MCF 10A (cell line): ENCODE results near the gene SLC47A1. TPM values are rescaled to one million over a fixed set of nuclear protein-coding genes. Genes with fewer than 3 reads are reported as not detected.
"Not testable (repeated sequence)": the region's sequence is repeated elsewhere in the genome, so short reads cannot be mapped to it uniquely, and the experiment has no call there.

Experiments used
- BruUV-seq: library from RNA; stranded (reverse); fragments of 400-500 nt; replicated peaks from 2 replicates; lab custom pipeline; 2021; lab: Mats Ljungman, UMichigan
- CTCF ChIA-PET: fragments of 300-600 bp; sonication (Branson Sonifier 250); formaldehyde crosslinking; extraction: SDS; loops from one replicate; lab custom pipeline; 2021; ENCODE audit warnings: antibody characterized with exemption, inconsistent platforms; lab: Yijun Ruan, JAX
- POLR2A ChIA-PET: fragments of 300-600, 350-650 bp; sonication (Branson Sonifier 250); formaldehyde crosslinking; extraction: SDS; loops from one replicate; lab custom pipeline; 2020; ENCODE audit warnings: antibody characterized with exemption, inconsistent platforms; lab: Yijun Ruan, JAX
- DNase-seq: peaks from one replicate; pipeline ENCODE4 v3.0.0-alpha.2; 2018; ENCODE audit not compliant: unreplicated experiment
- H3K27ac Mint-ChIP-seq: one replicate; pipeline ENCODE4 v1.8.0; 2022; ENCODE audit warnings: mild to moderate bottlenecking, low read depth, mixed read lengths; ENCODE audit not compliant: unreplicated experiment
- H3K27me3 Mint-ChIP-seq: one replicate; pipeline ENCODE4 v1.8.0; 2022; ENCODE audit warnings: mixed read lengths; ENCODE audit not compliant: insufficient read depth, unreplicated experiment
- H3K36me3 Mint-ChIP-seq: one replicate; pipeline ENCODE4 v1.8.0; 2022; ENCODE audit warnings: mild to moderate bottlenecking, moderate library complexity, mixed read lengths; ENCODE audit not compliant: insufficient read depth, unreplicated experiment
- H3K4me1 Mint-ChIP-seq: one replicate; pipeline ENCODE4 v1.8.0; 2022; ENCODE audit warnings: mixed read lengths; ENCODE audit not compliant: insufficient read depth, unreplicated experiment
- H3K4me3 Mint-ChIP-seq: one replicate; pipeline ENCODE4 v1.8.0; 2022; ENCODE audit warnings: mild to moderate bottlenecking, moderate library complexity, mixed read lengths; ENCODE audit not compliant: unreplicated experiment
- H3K9me3 Mint-ChIP-seq: one replicate; pipeline ENCODE4 v1.8.0; 2022; ENCODE audit warnings: mixed read lengths; ENCODE audit not compliant: unreplicated experiment
- intact Hi-C: fragments of 100-400 bp; cut with micrococcal nuclease; formaldehyde crosslinking; loops from 2 replicates; pipeline ENCODE4 v1.14.1; 2022
- total RNA-seq: library from RNA; stranded (reverse); gene quantifications from 2 replicates; pipeline ENCODE4 v1.2.3, GENCODE V29; 2022
- TF ChIP-seq, protein P1 (sequence below): fragments of 200-600 bp; IDR thresholded peaks from one replicate; pipeline ENCODE4 v1.8.0; 2022; ENCODE audit warnings: antibody characterized with exemption, mild to moderate bottlenecking; ENCODE audit not compliant: unreplicated experiment

The SLC47A1 gene
- total RNA-seq, 1 experiment from 2014 or later: 1.1 TPM

DNA sequence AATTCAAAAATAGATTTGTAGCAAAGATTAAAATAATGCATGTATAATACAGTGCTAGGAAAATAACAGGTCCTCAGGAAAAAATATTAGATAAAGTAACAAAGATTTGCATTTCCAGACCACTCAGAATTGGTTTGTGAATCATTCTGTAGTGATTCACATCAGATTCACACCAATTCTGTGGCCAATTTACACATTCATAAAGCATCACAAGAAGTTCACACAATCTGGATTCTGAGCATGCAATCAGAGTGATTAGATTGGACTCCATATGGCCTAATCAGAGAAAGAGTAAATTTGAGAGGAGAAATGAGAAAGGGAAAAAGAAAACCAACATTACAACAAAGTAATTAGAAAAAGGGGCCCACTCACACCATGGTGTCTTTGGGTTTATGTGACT is 36.0 kb upstream of the SLC47A1 start:
- no peaks in the 10 kb centered on the region for H3K4me1 Mint-ChIP-seq
- no peak for DNase-seq
- CTCF ChIA-PET: no interaction called here
- H3K27ac Mint-ChIP-seq: no peak overlapping the region
- TF ChIP-seq, protein P1, sequence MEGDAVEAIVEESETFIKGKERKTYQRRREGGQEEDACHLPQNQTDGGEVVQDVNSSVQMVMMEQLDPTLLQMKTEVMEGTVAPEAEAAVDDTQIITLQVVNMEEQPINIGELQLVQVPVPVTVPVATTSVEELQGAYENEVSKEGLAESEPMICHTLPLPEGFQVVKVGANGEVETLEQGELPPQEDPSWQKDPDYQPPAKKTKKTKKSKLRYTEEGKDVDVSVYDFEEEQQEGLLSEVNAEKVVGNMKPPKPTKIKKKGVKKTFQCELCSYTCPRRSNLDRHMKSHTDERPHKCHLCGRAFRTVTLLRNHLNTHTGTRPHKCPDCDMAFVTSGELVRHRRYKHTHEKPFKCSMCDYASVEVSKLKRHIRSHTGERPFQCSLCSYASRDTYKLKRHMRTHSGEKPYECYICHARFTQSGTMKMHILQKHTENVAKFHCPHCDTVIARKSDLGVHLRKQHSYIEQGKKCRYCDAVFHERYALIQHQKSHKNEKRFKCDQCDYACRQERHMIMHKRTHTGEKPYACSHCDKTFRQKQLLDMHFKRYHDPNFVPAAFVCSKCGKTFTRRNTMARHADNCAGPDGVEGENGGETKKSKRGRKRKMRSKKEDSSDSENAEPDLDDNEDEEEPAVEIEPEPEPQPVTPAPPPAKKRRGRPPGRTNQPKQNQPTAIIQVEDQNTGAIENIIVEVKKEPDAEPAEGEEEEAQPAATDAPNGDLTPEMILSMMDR: no peak
- H3K27me3 Mint-ChIP-seq: no peaks in the 10 kb centered on the region
- H3K4me3 Mint-ChIP-seq: no peak overlapping the region
- intact Hi-C loops: no loop called here
- no peaks in the 10 kb centered on the region for H3K36me3 Mint-ChIP-seq
- no TSS peak for BruUV-seq
- H3K9me3 Mint-ChIP-seq: no peaks in the 10 kb centered on the region
- POLR2A ChIA-PET: interaction anchor here (1.3 kb wide), 1 partner anchor 135 kb away, joined by 3 read pairs; no protein-coding TSS in a partner anchor

DNA sequence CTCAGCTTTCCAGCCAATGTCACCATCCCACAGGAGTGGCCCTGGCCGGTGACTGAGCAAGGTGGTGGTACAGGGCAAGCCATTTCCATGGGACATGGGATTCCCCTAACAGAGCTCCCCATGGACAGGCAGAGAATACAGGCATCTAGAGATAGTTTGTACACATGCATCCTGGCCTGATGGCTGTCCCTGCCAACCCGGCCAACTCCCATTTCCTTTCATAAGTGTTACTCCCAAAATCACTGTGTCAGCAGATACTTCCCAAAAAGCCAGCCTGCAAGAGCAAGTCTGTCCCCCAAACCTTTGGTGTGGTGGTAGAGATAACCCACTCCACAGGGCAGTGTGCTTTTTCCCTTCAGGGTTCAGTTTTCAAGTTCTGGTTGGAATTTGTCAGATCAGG is 32.4 kb upstream of the SLC47A1 start:
- no TSS peak for BruUV-seq
- intact Hi-C loops: no loop called here
- H3K27ac Mint-ChIP-seq: no peak overlapping the region
- TF ChIP-seq, protein P1: no peak
- H3K4me1 Mint-ChIP-seq: no peaks in the 10 kb centered on the region
- CTCF ChIA-PET: interaction anchor here (1.9 kb wide), 1 partner anchor 9 kb away, joined by 4 read pairs; no protein-coding TSS in a partner anchor
- POLR2A ChIA-PET: interaction anchor here (1.1 kb wide), 1 partner anchor 54 kb away, joined by 3 read pairs; no protein-coding TSS in a partner anchor
- H3K27me3 Mint-ChIP-seq: no peaks in the 10 kb centered on the region
- no peaks in the 10 kb centered on the region for H3K36me3 Mint-ChIP-seq
- no peak overlapping the region for H3K4me3 Mint-ChIP-seq
- no peaks in the 10 kb centered on the region for H3K9me3 Mint-ChIP-seq
- no peak for DNase-seq

DNA sequence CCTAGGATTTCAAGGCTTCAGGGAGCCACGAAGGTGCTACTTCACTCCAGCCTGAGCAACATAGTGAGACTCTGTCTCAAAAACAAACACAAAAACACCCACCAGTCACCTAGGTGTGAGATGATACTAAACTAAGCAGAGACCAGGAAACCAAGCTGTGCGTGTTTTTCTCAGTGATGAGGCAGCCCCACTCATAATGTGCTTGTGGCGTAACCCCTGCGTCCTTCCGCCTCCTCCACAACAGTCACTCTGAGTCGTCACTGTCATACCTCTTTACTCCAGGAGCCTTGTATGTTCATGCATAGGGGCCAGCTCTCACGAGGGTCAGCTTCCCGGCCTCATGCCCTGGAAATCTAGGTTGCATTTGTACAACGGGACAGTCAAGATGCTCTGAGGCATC is 31.1 kb upstream of the SLC47A1 start:
- H3K27me3 Mint-ChIP-seq: no peaks in the 10 kb centered on the region
- TF ChIP-seq, protein P1: no peak
- intact Hi-C loops: no loop called here
- ChIA-PET CTCF (interaction anchor here (0.9 kb wide), 1 partner anchor 9 kb away, joined by 3 read pairs; no protein-coding TSS in a partner anchor), POLR2A (interaction anchor here (1.1 kb wide), 1 partner anchor 55 kb away, joined by 3 read pairs; no protein-coding TSS in a partner anchor)
- H3K27ac Mint-ChIP-seq: no peak overlapping the region
- no peaks in the 10 kb centered on the region for H3K36me3 Mint-ChIP-seq
- no peak for DNase-seq
- H3K4me3 Mint-ChIP-seq: no peak overlapping the region
- H3K4me1 Mint-ChIP-seq: no peaks in the 10 kb centered on the region
- no peaks in the 10 kb centered on the region for H3K9me3 Mint-ChIP-seq
- no TSS peak for BruUV-seq

DNA sequence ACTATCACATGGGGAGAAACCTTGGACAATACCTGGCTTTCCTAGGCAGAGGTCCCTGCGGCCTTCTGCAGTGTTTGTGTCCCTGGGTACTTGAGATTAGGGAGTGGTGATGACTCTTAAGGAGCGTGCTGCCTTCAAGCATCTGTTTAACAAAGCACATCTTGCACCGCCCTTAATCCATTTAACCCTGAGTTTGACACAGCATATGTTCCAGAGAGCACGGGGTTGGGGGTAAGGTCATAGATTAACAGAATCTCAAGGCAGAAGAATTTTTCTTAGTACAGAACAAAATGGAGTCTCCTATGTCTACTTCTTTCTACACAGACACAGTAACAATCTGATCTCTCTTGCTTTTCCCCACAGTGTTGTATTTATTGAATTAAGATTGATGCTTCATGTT is 28.1 kb upstream of the SLC47A1 start:
- H3K4me1 Mint-ChIP-seq, BruUV-seq, intact Hi-C loops, POLR2A ChIA-PET, H3K27me3 Mint-ChIP-seq, H3K27ac Mint-ChIP-seq, CTCF ChIA-PET, DNase-seq, H3K4me3 Mint-ChIP-seq, H3K9me3 Mint-ChIP-seq: not testable (repeated sequence)
- peaks cover 12% of the 10 kb centered on the region for H3K36me3 Mint-ChIP-seq
